ENCODE data around the gene SIKE1.
"Not testable (repeated sequence)": the region's sequence is repeated elsewhere in the genome, so short reads cannot be mapped to it uniquely, and the experiment has no call there.

Gene SIKE1

DNA sequence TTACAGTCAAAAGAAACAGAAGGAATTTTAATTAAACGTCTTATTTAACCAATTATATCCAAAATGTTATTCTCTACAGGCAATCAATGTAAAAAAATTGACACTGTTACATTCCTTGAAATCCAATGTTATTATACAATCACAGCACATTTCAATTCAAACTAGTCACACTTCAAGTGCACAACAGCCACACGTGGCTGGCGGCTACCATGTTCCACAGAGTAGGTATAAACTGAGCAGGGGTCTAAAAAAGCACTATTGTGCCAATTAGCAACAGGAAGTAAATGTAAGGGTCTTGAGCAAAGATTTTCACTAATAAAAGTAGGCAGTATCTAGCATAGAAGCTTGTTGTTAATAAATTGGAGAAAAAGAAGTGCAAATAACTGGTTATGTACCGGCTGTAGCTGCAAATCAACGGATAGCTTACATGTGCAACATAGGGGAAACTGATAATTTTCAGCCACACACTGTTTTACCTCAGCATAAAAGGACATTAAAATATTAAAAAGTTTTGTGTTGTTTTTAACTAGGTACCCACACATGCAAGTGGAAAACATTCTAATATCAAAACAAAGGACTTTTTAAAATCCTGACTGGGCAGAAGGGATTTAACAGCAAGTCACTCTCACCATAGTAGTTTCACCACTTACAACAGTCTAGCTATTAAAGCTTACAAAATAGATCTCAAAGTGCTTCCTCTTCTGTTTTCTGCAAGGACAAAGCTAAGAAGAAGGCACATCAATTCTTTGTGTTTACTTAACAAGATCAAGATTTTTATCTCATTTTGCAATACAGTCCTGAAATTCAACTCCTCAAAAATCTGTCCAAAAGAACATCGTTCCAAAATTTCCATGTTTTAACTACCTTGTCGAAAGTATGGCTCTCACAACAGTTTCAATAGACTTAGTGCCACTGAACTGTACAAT is 25.2 kb downstream of the SIKE1 start:
- DNase-seq (ENCODE audit: low spot score): no peak

DNA sequence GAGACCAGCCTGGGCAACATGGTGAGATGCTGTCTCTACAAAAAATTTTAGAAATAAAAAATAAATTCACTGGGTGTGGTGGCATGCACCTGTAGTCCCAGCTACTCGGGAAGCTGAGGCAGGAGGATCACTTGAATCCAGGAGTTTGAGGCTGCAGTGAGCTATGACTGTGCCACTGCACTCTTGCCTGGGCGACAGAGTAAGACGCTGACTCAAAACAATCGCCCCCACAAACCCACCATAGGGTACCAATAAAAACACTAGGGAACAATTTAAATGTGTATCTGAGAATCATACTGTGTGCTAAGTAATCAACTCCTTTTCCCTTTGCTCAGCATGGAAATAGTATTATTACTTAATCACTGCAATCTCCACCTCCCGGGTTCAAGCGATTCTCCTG is 26.8 kb downstream of the SIKE1 start:
- DNase-seq (ENCODE audit: low spot score): not testable (repeated sequence)

DNA sequence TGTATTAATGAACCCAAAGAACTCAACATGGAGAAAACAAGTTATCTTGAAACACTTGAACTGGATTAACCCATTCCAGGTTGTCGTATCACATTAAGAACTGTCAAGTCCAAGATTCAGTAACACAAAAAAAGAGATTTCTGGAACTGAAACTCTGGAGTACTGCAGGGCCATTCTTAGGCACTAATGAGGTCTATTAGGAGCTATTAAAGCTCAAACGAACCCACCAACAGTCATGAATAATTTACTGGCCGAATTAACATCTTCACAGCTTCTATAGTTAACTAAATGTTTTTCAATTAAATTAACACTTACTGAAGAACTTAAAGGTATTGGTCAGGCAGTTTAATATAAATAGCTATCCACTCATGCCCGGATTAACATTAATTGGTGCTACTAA is 27.3 kb downstream of the SIKE1 start:
- no peak for DNase-seq (ENCODE audit: low spot score)

DNA sequence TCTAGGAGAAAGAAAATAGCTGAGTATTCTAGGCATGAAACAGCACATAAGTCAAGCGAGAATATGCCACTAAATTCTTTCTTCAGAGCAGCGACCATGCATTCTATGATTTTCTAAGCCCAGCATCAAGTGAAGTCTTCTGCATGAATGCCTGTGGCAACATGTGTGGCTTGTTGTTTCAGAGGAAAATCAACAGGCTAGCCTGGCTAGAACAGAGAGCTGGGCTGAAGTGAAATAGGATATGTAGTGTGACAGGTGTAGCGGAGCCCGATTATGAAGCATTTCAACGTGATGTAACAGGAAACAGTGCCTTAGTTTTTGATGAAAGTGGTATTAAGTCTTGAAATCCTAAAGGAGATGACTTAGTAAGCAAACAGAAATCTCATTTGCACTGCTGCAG is 29.7 kb downstream of the SIKE1 start:
- no peak for DNase-seq (ENCODE audit: low spot score)

DNA sequence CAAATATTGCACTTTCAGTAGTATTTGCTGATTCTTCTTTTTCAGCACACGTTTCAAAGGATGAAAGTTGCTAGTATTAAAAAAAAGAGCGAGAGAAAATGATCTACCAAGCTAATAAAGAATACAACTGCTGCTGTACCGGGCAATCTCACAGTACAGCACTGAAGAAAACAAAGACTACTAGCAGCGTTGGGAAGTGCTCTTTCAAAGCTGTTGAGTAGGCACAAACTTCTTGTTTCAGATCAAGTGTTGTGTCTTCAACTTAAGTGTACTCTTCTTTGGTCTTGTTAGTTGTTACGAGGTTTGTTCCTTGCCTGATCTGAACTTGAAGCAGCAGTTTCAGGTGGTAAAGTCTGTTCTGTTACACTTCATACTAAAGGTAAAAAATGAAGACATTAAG is 30.6 kb downstream of the SIKE1 start:
- DNase-seq (ENCODE audit: low spot score): no peak

DNA sequence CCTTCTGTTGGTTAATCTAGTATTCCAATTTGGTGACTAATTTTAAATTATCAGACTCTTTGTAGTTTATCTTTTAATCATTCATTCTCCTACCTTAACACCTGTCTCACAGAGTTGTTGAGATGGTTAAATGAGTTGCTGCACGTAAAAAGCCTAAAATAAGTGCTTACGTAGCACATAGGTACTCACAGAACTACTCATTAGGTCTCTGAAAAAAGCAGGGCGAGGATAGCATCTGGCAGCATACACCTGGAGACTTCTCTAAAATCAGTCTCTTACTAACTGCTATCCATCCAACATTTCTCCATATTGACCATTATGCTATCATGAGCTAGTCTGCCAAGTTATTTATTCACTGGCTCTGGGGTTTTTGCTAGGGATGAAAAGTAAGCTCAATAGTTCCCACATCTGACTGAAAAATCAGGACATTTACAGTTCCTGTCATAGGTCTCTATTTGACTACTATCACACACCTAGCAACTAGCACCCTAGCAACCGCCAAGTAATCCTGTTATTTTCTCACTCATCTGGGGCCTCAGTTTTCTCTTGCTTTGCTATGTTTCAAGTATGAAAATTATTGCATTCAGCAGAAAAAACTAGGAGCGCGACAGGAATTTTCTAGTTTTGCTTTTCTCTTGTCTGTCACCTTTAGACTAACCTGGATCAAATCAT is 33.9 kb downstream of the SIKE1 start:
- DNase-seq (ENCODE audit: low spot score): no peak

DNA sequence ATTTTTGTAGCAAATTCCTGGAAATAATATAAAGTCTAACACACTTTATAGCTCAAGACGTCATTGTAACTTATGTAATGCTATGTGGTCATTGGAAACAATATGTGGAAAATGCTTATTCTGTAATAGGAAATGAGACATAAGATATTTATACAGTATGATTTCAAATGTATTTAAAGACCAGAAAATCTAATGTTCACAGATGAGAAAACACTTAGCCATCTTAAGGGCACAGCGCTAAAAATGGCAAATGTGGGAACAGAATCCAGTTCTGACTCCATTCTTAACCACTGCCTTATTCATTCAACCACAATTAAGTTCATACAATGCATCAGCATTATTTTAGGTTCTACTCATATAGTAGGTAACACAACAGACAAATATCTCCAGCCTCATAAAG is 35.2 kb downstream of the SIKE1 start:
- no peak for DNase-seq (ENCODE audit: low spot score)

DNA sequence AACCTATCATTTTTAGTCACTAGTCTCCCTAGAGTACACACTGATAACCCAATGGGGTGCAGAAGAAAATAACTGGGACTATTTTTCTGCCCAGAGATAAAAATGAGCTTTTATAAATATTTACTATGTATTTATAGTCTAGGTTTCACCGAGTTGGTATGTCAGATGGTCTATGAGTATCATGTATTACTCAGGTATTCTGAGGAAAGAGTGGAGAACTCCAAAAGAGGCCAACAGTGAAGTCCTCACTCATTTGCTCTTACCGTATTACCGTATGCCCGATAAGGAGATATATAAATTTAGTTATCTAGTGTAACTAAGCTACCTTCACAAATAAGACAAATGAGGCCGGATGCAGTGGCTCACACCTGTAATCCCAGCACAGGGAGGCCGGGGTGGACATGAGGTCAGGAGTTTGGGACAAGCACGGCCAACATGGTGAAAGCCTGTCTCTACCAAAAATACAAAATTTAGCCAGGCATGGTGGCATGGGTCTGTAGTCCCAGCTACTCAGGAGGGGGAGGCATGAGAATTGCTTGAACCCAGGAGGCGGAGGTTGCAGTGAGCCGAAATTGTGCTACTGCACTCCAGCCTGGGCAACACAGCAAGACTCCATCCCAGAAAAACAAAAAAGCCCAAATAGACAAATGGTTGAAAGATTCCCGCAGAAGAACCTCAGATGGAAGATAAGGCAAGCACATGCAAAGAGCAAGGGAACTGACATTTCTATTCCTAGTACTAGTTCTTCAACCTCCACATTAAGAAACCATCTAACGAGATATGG is 38.3 kb downstream of the SIKE1 start:
- no peak for DNase-seq (ENCODE audit: low spot score)

DNA sequence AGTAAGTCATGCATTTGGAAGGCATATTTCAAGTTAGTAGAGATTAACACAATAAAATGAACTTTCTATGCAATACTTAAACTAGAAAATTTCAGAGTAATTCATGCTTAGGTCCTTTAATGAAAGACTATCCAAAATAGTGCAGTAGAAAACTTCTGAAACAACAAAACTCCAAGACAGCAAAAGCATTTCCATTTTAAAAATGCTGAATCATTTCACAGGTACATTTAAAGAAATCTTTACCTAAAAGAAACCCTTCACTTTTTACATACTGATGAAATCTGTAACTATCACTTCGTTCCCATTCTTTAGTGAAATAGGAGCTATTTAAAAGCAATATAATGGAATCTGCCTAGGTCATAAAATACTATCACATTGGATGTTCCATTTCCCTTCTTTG is 40.2 kb downstream of the SIKE1 start:
- DNase-seq (ENCODE audit: low spot score): no peak

DNA sequence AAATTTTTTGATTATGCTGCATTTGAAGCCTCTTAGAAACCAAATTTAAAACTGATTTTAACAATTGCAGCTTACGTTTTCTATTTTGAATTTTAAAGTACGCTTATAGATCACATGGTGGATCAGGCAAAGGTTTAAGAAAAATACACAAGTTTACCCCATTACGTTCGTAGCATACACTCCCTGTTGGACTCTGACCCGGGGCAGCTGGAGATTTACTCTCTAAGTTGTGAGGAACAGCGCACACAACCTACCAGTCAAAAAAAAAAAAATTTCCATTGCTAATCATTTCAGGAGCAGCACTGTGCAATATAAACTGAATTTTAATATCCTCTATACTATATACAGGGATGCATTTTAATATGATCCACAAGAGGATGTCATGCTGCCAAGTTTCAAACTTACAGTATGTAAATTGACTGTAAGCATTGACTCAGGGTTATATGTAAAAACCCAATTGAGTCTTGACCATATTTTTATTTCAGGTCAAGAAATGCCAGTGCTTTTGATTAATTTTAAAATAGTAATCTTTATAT is 43.1 kb downstream of the SIKE1 start:
- DNase-seq (ENCODE audit: low spot score): no peak

DNA sequence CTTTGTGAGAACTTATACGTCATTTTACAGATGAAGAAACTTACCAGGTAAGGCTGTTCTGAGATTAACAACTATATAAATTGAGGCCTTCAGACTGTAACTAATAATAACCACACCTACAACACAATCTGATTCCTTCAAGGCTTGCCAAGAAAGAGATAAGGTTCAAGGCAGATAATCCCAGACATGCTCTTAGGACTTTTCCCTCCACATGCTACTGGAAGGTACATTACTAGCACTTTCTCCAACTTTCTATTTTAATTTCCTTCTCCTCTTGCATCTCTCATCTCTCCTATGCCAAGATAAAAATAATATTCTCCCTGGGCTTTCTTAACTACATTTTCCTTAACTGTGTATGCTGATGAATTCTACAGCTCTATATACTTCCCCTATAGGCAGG is 45.0 kb downstream of the SIKE1 start:
- DNase-seq (ENCODE audit: low spot score): no peak

DNA sequence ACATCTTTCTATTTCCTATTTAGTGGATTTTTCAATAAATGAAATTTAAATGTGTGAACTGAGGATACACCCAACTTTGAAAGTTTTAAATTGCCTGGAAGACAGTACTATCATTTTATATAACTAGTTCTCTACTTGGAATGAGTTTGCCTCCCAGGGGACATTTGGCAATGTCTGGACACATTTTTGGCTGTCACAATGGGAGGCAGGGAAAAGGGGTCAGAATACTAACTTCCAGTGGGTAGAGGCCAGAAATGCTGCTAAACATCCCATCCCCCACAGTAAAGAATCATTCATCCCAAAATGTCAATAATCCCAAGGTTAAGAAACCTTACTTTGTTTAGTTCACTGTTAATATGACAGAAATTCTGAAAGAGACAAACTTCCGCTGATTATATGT is 50.7 kb downstream of the SIKE1 start:
- DNase-seq (ENCODE audit: low spot score): no peak

DNA sequence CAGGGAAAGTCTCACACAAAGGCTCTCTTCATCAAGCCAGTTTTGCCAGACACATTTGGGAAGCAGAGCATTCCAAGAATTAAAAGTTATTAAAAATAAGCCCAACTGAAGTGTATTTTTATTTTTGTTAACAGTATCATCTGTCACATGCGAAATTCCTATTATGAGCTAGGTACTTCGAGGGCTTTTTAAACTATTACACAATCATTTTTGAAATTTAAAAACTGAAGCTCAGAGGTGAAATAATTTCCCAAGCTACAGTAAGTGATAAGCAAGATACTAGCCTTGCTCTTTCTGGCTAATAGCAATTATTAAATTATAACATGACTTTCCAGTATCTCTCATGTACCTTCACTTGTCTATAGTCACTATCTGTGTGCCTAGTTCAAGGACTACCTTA is 51.9 kb downstream of the SIKE1 start:
- DNase-seq (ENCODE audit: low spot score): no peak

DNA sequence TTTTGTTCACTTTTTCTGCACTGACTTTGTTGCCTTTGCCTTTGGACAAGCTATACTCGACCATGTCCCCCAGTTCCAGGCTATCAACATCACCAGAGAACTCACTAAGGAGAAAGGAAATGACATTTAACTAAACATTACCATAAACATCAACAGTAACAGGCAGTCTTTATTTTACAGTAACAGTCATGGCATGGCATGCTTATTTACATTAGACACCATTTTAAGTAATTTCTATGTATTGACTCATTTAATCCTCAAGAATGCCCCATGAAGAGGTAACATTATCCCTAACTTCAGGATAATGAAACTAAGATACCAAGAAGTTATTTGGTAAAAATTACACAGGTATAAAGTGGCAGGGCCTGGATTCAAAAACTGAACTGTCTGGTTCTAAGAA is 55.3 kb downstream of the SIKE1 start:
- no peak for DNase-seq (ENCODE audit: low spot score)

DNA sequence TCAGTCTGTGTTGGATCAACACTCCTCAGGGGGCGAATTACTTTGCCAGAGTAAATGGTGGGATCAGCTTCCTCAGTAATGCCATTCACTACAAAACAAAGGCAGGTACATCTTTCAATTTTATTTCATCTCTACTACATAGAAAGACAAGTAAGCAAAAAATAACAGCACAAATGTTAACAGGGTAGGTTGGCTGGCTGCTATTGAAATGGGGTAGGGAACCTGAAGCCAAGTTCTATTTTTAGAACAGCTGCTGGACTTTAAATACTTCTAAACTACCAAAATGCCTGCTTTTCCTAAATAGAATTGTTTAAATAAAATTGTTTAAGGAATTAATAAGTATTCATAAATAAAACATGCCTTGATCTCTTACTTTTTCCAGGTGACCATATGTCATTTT is 56.6 kb downstream of the SIKE1 start:
- DNase-seq (ENCODE audit: low spot score): no peak

DNA sequence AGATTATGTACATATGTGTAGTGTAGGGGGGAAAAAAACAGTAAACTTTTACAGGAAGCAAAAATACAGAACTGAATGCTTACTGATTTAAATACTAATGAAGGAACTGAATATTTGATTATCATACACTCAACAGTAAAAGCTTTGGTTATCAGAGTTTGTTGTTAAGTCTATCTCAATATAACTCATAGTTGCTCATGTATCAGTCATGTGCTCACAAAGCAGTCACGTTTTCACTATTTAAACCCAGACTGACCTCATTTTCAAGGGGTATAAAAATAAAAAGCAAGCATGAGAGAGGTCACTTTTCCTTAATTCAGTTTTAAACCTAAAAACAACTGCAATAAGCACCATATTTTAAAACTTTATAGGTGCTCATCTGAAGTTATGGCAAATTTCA is 57.0 kb downstream of the SIKE1 start:
- DNase-seq (ENCODE audit: low spot score): no peak

DNA sequence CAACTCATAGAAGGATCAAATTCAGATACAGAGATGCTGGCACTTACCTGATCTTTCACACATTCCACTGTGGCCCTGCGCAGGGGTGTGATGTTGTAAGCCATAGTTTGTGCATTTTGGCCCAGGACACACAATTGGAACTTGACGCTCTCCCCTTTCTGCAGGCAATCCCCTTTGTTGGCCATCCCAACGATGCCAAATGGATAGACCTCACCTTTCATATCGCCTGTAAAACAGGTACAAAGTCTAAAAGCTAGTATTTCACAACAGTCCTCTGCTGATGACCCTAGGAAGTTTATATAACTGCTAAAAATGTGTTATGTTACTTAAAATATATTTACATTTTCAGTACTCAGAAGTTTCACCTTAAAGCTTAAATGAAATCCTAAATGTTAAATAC is 60.0 kb downstream of the SIKE1 start:
- DNase-seq (ENCODE audit: low spot score): no peak

All from CD4-positive, alpha-beta T cell treated with Interleukin-15 for 4 hours (primary cell).